RKO (cell line): Measurements from ENCODE around the gene POLH.
"Not testable (repeated sequence)": the region's sequence is repeated elsewhere in the genome, so short reads cannot be mapped to it uniquely, and the experiment has no call there.

Experiments used
- DNase-seq: peaks from one replicate; pipeline ENCODE4 v3.0.0-alpha.2; 2016; ENCODE audit warnings: low spot score

POLH gene

DNA sequence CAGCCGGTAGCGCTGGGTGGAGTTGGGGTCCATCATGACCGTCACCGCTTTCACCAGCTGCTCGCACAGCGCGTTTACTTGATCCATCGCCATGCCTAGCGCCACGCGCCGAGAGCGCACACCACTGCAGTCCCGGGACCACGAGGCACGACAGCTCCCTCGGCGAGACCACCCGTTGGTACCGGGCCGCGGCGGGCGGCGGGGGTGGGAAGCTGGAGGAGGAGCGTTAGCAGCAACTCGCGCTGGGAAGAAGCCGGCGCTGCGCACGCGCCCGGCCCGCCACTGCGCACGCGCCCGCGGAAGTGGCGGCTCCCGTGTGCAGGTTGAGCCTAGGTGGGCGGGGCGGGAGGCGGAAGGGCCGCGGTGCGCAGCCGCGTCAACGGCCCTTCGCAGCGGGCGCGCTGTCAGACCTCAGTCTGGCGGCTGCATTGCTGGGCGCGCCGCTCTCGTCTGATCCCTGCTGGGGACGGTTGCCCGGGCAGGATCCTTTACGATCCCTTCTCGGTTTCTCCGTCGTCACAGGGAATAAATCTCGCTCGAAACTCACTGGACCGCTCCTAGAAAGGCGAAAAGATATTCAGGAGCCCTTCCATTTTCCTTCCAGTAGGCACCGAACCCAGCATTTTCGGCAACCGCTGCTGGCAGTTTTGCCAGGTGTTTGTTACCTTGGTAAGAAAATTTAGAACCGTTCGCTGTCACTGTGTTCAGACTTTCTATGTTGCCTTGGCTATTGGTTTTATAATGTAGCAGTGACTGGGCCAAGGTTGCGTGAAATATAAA, at the start of gene POLH, which contains the start of gene XPO5:
Gene POLH, plus strand, starts transcription at position 414 of the 780 bp plus-strand sequence. CDS start 6,135 bp downstream, outside the sequence.
Gene XPO5, minus strand, starts transcription at position 267 of the 780 bp plus-strand sequence. Its CDS starts 174 bp downstream, at position 93.
- peak; percentile 95 for DNase-seq

DNA sequence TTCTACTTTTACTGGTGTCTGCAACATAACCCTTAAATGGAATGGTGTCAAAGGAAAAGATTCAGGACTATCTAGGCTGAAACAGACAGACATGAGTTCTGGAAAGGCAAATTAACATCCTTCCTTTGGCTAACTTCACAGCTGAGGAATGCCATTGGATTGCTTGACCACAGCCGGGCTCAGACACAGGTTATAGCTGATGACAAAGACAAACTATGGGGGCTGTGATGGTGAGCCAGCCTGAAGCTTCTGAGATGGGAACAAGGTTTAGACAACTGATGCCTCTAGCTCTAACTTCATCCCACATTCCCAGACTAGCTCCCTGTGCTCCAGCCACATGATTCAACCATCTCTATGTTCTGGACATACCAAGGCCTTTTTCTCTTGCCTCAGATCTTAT, 43.8 kb upstream of the POLH start:
- DNase-seq = no peak

DNA sequence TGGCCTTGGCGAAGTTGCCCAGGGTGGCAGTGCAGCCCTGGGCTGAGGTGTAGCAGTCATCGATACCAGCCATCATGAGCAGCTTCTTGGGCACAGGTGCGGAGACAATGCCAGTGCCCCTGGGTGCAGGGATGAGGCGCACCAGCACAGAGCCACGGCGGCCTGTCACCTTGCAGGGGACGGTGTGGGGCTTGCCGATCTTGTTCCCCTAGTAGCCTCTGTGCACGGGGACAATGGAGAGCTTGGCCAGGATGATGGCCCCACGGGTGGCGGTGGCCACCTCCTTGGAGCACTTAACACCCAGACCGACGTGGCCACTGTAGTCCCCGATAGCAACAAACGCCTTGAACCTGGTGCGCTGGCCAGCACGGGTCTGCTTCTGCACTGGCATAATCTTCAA, 37.0 kb upstream of the POLH start:
- not testable (repeated sequence) for DNase-seq

DNA sequence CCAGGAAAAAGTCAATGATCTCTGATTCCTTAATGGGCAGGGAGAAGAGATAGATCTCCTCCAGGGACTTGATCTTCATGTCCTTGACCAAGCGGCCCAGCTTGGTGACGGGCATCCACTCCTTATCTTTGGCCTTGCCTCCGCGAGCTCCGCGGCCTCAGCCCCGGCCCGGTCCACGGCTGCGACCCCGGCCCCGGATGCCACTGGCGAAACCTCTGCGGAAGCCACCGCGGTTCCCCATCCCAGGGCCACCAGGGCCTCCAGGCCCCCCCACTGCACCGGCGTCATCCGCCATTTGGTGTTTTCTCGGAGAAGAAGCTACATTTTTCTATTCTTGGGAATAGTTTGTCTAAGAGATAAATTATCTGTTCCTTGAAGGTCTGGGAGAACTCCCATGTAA, 36.6 kb upstream of the POLH start:
- not testable (repeated sequence) for DNase-seq

DNA sequence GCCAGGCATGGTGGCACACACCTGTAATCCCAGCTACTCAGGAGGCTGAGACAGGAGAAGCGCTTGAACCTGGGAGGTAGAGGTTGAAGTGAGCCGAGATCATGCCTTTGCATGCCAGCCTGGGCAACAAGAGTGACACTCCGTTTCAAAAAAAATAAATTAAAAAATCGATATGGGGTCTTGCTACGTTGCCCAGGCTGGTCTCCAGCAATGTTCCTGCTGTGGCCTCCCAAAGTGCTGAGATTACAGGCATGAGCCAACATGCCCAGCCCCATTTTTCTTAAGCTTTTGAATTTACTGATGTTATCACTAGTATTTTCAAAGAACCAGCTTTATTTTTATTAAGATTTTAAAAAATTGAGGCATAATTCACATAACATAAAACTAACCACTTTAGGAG, 35.5 kb upstream of the POLH start:
- DNase-seq = no peak

DNA sequence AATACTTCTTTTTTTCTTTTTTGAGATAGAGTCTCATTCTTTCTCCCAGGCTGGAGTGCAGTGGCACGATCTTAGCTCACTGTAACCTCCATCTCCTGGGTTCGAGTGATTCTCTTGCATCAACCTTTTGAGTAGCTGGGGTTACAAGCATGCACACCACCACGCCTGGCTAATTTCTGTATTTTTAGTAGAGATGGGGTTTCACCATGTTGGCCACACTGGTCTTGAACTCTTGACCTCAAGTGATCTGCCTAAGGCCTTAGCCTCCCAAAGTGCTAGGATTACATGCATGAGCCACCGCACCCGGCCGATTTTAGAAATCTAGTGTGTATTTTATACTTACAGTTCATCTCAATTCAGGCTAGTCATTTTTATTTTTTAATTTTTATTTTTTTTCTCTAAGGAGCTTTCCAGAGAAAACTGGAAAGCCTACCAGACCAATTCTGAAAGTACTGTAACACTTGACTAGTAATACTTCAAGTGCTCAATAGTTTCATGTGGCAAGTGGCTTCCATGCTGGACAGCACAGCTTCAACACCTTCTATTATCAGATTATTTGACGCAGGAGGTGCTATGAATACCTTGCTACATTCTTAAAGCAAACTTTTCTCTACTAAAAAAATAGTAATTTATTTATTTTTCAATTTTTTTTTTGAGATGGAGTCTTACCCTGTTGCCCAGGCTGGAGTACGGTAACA, 34.1 kb upstream of the POLH start:
- no peak for DNase-seq

DNA sequence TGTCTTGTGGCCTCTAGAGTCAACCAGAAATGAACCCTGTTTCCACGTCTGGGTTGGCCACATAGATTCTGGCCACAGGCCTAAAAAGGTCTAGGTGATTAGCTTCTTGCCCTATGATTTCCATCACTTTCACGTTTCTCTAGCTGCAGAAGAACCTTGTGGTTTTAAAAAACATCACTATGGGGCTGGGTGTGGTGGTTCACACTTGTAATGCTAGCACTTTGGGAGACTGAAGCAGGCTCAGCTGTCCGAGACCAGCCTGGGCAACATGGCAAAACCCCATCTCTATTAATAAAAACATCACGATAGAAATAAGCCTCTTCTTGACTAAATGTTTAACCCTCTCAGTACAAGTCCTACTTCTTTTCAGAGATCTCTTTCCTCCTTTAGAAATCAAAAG, 31.5 kb upstream of the POLH start:
- no peak for DNase-seq

DNA sequence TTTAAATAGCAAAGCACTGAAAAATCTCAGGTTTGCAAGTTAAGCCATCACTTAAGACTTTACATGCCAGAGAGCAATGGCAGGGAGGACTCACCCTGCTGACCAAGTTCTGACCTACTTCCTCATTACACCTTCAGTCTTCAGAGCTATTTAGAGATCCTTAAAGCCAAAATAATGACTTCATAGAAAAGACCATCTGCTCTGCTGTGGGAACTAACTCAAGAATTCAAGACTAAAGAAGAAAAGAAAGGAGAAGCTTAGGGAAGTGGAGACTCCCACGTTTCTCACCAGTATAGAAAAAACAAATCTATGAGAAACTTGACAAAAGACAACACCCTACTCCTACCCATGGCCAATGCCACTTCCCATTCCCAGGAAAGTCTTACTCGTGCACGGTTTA, 28.8 kb upstream of the POLH start:
- DNase-seq = no peak

DNA sequence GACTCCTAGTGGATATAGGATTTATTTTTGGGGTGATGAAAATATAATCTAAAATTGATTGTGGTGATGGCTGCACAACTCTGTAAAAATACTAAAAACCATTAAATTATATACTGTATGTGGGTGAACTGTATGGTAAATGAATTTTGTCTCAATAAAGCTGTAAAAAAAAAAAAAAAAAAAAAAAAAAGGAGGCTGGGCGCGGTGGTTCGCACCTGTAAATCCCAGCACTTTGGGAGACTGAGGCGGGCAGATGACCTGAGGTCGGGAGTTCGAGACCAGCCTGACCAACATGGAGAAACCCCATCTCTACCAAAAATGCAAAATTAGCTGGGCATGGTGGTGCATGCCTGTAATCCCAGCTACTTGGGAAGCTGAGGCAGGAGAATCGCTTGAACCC, 18.4 kb upstream of the POLH start:
- not testable (repeated sequence) for DNase-seq

DNA sequence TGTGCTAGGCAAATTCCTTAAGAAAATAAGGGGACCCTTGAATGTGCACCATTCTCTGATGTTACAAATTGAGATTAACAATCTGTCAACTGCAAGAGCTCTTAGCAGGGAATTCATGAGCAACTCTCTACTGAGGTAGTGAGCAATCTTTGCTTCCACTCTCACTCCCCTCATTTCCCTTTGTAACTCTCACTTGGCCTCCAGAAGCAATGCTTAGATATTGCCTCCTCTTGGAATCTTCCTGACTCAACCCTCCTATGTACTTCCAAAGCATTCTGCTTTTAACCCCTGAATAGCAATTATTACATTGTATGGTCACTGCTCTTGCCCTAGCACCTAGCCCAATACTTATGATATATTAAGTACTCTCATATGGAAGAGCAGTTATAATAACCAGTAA, 16.7 kb upstream of the POLH start:
- DNase-seq = no peak

DNA sequence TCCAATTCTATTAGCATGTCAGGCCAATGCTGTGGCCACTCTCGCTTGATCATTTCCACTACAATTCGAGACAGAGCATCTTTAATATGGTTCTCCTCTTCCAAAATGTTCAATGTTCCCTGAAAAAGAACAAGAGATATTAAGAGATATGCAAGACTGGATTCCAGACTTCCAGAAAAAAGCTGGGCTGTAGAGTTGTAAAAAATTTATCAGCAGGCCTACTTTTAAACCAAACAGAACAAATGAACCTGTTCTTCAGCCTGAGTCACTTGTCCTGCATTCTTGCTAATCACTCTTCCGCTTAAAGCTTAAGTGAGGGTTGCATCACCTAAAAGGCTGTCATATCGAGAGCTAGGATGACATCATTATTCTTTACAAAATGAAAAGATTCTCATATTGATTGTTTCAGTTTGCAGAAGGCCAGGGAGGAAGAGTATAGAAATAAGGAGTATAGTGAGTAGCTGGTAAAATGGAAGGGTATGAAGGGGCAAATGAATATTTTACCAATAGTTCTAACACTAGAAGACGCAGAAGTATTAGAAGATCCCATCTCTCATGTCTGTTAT, 5.0 kb upstream of the POLH start:
- DNase-seq = peak; percentile 77

DNA sequence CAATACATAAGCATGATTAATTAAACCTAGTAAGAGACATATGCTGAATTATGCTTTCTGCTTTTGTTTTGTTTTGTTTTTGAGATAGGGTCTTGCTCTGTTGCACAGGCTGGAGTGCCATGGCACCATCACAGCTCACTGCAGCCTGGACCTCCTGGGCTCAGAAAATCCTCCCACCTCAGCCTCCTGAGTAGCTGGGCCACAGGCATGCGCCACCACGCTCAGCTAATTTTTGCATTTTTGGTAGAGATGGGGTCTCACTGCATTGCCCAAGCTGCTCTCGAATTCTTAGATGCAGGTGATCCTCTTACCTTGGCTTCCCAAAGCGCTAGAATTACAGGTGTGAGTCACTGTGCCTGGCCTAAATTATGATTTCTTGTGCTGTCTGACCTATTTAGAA, 4.0 kb upstream of the POLH start:
- no peak for DNase-seq

DNA sequence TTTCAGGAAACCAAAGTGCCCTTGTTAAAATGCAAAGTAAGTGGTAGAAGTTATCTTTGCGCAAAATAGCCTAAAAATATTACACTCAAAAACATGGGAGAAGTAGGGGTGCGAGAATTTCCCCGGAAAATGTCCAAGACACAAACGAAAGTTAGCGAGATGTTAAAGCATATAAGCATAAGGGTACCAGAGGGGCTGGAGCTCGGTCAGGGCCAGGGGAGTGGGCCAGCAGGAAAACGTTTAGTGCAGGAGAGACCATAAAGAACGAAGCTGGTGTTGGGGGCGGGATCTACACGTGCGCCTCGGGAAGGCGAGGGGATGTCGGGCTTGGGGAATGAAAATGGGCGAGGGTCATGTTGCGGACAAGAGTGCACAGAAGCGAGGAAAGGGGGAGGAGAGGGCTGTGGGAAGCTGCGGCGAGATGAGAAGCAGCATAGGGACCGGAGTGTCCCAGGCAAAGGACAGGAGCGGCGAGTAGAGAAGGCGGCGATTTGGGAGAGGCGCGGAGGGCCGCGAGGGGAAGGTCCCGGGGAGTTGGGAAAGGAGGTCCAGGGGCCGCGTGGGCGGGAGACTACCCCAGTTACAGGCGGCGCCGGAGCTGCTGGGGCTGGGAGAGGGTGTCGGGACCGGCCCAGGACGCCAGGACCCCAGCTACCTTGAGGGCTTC, 747 bp upstream of the POLH start:
- peak; percentile 50 for DNase-seq

DNA sequence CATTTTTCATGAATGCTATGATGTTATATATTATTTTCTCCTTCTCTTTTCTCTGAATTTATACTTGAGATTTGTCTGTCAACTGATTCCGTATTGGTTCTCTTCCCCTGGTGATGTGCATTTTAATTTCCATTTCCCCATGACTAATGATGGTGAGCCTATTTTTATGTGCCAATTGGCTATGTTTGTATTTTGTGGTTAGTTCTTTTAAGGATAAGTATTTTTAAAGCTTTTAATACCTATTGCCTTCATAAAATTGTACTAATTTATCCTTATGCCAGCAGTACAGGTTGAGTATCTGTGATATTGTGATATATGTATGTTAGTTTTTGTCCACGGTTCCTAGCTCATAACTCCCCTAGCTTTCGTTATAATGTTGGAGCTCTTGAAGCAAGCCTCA, 2.8 kb downstream of the POLH start:
- DNase-seq = no peak

DNA sequence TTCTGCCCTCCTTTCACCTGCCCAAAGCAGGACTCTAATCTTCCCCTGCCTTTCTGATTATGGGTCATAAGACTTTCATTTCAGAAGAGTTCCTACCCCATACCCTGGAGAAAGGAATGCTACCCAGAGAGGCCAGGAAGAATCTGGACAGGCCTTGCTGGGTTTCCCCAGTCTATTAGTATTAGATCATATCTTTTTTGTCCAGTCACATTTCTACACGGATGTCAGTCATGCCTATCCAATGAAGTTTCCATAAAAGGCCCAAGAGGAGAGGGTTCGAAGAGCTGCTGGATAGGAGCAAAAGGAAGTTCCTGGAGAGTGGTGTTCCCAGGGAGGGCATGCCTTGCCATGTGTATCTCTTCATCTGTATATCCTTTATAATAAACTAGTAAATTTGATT, 3.2 kb downstream of the POLH start:
- no peak for DNase-seq

DNA sequence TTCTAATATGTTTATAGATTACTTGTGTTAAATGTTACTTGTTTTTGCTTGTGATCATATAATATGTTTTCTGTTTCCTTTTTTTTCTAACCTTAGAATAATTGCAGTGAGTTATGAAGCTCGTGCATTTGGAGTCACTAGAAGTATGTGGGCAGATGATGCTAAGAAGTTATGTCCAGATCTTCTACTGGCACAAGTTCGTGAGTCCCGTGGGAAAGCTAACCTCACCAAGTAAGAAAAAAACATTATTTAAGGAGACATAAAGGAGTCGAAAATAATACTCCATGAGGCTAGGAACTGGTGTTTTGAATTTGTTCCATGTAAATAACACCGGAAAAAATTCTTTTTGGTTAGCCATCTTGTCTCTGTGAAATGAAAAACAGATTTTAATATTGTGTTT, 6.9 kb downstream of the POLH start:
- no peak for DNase-seq

DNA sequence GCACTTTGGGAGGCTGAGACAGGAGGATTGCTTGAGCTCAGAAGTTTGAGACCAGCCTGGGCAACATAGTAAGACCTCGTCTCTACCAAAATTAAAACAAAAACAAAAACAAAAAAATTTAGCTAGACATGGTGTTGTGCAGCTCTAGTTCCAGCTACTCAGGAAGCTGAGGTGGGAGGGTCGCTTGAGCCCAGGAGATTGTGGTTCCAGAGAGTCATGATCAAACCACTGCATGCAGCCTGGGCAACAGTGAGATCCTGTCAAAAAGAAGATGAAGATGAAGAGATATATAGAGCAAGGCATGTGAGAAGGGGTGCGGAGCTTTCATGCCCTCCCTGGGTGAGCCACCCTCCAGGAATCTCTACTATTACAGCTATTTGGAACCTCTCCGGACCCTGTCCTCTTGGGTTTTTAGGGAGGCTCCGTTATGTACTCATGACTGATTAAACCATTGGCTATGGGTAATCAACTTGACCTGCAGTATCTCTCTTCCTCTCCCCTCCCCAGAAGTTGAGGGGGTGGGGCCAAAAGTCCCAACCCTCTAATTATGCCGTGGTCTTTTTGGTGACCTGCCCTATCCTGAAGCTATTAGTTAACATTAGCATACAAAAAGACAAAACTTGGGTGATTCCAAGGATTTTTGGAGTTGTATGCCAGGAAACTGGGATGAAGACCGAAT, 9.0 kb downstream of the POLH start:
- DNase-seq = no peak

DNA sequence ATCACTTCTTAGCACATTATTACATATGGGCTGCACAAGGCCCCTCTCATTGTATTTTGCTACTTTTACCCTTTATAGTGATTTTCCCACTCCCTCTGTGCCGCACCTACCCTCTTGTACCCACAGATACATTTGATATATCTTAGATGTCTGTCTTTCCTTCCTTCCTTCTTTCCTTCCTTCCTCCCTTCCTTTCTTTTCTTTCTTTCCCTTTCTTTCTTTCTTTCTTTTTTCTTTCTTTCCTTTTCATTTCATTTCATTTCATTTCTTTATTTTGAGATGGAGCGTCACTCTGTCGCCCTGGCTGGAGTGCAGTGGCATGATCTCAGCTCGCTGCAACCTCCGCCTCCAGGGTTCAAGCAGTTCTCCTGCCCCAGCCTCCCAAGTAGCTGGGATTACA, 12.2 kb downstream of the POLH start:
- no peak for DNase-seq

DNA sequence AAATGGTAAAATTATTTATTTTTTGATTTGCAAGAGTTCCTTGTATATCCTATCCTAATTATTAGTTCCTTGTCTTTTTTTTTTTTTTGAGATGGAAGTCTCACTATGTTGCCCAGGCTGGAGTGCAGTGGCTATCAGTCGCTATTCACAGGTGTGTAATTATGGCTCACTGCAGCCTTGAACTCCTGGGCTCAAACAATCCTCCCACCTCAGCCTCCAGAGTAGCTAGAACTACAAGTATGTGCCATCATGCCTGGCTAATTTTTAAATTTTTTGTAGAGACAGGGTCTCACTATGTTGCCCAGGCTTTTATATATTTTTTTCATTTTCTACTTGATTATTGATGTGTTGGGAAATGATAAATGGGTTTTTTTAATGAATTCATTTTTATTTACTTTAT, 13.6 kb downstream of the POLH start:
- DNase-seq = not testable (repeated sequence)

DNA sequence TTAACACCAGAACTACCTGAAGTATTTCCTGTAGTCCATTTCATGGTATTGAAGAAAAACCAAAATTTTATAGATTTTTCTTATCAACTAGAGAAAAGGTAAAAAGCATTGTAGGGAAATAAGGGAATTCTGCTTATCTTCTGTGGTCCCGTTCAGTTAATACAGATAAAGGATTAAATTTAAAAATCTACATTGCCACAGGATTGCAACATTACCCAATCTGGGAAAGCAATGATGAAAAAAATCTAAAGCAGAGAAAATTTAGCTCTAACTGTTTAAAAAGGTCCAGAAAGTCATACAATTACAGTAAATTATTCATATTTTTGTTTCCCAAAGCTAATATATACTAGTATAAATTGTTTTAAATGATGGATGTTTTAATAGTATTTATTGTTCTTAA, 18.0 kb downstream of the POLH start:
- no peak for DNase-seq

DNA sequence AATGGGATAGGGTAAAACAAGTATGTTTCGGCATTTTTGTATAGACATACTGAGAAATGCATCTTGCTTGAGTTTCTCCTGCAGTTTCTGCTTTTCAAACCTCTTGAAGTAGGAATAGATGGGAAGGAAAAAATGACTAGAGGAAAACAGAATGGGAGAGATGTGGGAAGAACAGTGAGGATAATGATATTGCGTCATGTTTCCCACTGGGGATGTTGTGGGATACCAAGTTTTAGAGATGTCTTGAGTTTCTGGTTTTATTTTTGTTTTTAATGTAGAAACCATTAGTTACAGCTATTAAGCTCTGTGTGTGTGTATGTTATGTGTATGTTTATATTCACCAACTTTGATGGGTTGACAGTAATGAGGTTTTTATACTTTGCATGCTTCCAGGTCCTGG, 24.6 kb downstream of the POLH start:
- no peak for DNase-seq

DNA sequence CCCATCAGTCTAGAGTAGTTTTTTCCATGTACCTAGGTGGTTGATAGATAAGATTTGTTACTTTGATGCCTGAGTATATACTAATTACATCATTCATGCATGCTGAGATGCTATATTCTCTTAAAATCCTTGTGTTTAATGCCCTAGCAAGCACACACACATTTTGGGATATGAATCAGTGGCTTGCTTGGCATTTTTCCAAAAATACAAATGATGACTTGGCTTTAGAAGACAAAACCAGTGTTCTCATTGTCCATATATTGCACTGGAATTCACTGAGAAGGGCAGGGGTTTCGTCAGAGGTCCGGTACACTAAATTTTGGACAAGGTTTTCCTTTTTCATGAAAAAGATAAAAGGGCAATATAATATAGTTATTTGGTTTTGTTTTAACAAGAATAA, 28.2 kb downstream of the POLH start:
- peak; percentile 80 for DNase-seq
